ENCODE data around the gene ILF3. TPM values are rescaled to one million over a fixed set of nuclear protein-coding genes. Genes with fewer than 3 reads are reported as not detected.

The ILF3 gene
- polyA plus RNA-seq, 5 donors: 275 to 315 (median 296) TPM

DNA sequence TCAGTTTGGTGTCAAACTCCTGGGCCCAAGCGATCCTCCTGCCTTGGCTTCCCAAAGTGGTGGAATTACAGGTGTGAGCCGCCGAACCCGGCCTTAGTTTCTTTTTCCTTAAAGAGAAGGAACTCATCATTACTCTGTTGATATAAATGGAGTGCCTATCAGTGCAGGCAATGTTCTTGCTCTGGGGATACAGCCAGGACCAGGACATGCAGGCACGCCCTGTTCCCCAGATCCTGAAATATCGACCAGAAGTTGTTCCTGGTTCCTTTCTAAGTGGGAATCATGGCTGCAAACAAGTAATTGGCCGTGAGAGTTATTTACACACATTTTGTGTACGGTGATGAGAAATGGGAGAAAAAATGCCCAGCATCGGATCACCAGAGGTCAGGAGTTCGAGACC lies 72.1 kb downstream of the ILF3 start:
- no peak for DNase-seq

DNA sequence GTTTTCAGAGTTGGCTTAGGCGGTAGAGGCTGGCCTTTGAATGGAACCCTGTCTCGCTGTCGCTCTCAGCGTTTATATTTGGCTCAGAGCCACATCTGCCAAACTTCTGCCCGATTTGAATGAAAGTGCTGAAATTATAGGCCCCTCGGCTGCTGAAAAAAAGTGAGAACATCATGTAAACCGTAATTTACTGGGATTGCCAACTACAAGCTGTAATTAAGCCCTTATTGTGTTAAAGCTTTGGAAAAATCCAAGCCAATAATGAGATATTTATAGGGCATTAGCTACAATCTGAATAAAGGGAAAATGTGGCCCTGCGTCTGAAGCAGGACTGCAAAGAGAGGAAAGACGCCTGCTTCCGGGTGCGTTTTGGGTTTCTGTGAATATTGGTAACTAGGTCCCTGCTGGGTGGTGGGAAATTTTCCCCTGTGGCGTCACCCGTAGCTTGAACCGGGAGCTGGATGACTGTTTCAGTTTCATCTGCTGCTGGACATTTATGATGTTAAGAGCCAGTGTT lies 73.6 kb downstream of the ILF3 start:
- no peak for DNase-seq

DNA sequence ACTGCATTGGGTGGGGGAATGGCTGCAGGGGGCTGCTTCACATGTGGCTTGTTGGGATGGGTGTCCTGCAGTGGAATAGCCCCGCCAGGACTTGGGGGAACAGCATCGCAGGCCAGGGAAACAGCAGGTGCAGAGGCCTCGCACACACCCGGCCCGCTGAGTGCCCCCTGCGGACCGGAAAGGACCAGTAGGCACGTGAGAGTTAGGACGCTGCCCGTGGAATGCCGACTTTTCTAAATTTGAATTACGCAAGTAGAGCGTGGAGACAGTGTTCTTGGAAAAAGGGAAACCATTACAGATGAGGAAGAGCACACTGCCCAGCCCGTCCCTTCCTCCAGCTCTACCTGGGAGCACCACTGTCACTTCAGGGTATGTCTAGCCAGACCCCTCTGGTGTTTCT lies 75.3 kb downstream of the ILF3 start:
- DNase-seq: no peak

DNA sequence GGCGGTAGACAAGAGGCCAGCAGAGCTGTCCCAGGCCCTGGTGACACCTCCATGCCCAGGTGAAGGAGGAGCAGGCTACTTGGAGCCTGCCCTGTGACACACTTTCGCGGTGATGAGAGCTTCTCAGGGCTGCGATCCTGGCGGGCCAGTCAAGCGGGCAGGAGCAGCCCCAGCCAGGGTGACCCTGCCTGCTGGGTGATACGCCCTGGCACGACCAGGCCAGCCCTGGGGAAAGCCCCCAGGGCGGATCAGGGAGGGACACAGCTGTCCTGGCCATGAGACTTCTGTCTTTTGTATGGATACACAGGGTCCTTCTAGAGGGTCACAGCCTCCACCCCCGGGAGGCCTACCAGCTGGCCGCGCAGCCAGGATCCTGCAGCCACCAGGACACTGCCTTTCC lies 76.8 kb downstream of the ILF3 start:
- DNase-seq: no peak

DNA sequence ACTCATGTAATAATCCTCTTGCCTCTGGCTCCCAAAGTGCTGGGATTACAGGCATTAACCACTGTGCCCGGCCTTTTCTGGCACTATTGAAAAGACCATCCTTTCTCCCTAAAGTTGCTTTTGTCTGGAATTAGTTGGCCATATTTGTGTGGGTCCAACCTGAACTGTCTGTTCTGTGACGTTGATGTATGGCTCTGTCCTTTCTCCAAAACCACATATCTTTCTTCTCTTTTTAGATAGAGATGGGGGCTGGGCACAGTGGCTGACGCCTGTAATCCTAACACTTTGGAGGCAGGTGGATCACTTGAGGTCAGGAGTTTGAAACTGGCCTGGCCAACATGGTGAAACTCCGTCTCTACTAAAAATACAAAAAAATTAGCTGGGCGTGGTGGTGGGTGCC lies 81.6 kb downstream of the ILF3 start:
- no peak for DNase-seq

DNA sequence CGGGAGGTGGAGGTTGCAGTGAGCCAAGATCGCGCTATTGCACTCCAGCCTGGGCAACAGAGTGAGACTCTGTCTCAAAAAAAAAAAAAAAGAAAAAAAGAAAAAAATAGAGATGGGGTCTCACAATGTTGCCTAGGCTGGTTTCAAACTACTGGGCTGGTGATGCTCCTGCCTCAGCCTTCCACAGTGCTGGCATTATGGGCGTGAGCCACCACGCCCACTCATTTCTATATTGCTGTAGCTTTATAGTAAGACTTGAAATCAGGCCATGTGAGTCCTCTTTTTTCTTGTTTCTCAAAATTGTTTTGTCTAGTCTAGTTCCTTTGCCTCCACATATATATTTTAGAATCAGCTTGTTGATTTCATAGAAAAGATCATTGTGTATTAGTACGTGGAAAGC lies 82.0 kb downstream of the ILF3 start:
- no peak for DNase-seq

DNA sequence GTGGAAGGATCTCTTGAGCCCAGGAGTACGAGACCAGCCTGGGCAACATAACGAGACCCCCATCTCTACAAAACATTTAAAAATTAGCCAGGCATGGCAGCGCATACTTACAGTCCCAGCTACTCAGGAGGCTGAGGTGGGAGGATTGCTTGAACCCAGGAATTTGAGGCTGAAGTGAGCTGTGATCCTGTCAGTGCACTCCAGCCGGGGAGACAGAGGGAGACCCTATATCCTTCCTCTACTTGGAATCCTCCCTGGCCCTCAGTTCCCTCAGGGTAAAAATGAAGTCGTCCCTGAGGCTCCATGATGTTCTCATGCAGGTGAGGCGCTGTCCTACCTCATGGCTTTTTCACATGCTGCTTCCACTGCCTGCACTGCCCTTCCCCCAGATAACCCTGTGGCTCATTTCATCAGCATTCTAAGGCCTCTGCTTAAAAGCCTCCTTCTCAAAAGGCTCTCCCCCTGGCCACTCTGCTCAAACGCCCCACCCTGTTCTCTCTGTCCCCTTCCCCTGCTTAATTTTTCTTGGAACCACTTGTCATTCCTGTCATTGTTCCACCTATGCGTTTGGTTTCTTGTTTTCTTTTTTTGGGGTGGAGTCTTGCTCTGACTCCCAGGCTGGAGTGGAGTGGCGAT lies 82.9 kb downstream of the ILF3 start:
- DNase-seq: no peak

DNA sequence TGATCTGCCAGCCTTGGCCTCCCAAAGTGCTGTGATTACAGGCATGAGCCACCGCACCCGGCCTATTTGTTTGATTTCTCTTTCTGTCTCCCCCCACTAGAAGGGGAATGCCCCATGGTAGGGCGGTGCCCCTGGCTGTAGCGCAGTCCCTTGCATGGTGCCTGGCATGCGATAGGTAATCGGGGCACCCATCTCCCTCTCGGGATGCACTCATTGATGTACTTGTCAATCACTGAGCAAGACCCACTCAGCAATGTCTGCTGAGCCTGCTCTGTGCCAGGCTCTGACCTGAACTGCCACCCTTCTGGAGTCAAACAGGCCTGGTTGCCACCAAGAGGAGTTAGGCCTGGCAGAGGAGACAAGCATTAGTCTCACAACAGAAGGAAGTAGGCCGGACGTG lies 83.6 kb downstream of the ILF3 start:
- no peak for DNase-seq

DNA sequence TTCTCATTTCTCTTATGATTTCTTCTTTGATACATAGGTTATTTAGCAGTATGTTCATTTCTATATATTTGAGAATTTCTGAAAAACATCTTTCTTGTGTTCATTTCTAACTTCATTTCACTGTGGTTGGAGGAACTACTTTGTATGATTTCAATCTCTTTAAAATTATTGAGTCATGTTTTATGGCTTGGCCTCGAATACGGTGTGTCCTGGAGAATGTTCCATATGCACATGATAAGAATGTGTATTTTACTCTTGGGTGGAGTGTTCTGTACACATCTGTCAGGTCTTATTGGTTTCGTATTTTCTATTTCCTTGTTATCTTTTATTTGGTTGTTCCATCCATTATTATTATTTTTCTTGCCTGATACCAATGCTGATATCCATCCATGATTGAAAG lies 86.7 kb downstream of the ILF3 start:
- DNase-seq: no peak

Other genes with a start within 250 kb of the ILF3 start
- 10 to 100 TPM in 1 of 5 donors, 1 to 10 TPM in 4; 3.7 to 10.1 (median 8.7) TPM for gene PDE4A, start 233.8 kb upstream of the ILF3 start, polyA plus RNA-seq (ENCODE audit: insufficient read depth in 1 of 5, insufficient read length in 5 of 5, low replicate concordance in 1 of 5)
- gene KEAP1, start 151.0 kb upstream of the ILF3 start, polyA plus RNA-seq (ENCODE audit: insufficient read depth in 1 of 5, insufficient read length in 5 of 5, low replicate concordance in 1 of 5): 10 to 100 TPM; 66.3 to 78.0 (median 76.7) TPM
- under 1 TPM; 0.41 to 0.87 (median 0.65) TPM for gene S1PR5, start 136.9 kb upstream of the ILF3 start, polyA plus RNA-seq (ENCODE audit: insufficient read depth in 1 of 5, insufficient read length in 5 of 5, low replicate concordance in 1 of 5)
- 10 to 100 TPM; 15.1 to 23.5 (median 19.9) TPM for gene ATG4D, start 110.4 kb upstream of the ILF3 start, polyA plus RNA-seq (ENCODE audit: insufficient read depth in 1 of 5, insufficient read length in 5 of 5, low replicate concordance in 1 of 5)
- 10 to 100 TPM; 25.4 to 38.2 (median 32.8) TPM for gene KRI1, start 88.3 kb upstream of the ILF3 start, polyA plus RNA-seq (ENCODE audit: insufficient read depth in 1 of 5, insufficient read length in 5 of 5, low replicate concordance in 1 of 5)
- 10 to 100 TPM; 10.3 to 13.7 (median 11.4) TPM for gene CDKN2D, start 85.4 kb upstream of the ILF3 start, polyA plus RNA-seq (ENCODE audit: insufficient read depth in 1 of 5, insufficient read length in 5 of 5, low replicate concordance in 1 of 5)
- 10 to 100 TPM; 28.8 to 44.7 (median 34.4) TPM for gene AP1M2, start 67.0 kb upstream of the ILF3 start, polyA plus RNA-seq (ENCODE audit: insufficient read depth in 1 of 5, insufficient read length in 5 of 5, low replicate concordance in 1 of 5)
- gene SLC44A2, start 28.8 kb upstream of the ILF3 start, polyA plus RNA-seq (ENCODE audit: insufficient read depth in 1 of 5, insufficient read length in 5 of 5, low replicate concordance in 1 of 5): 100 to 1,000 TPM; 165 to 214 (median 182) TPM
- 10 to 100 TPM; 33.6 to 60.7 (median 44.8) TPM for gene QTRT1, start 47.1 kb downstream of the ILF3 start, polyA plus RNA-seq (ENCODE audit: insufficient read depth in 1 of 5, insufficient read length in 5 of 5, low replicate concordance in 1 of 5)
- gene DNM2, start 63.7 kb downstream of the ILF3 start, polyA plus RNA-seq (ENCODE audit: insufficient read depth in 1 of 5, insufficient read length in 5 of 5, low replicate concordance in 1 of 5): 100 to 1,000 TPM in 2 of 5 donors, 10 to 100 TPM in 3; 78.1 to 110 (median 98.8) TPM
- 10 to 100 TPM; 28.3 to 57.5 (median 37.0) TPM for gene TMED1, start 181.9 kb downstream of the ILF3 start, polyA plus RNA-seq (ENCODE audit: insufficient read depth in 1 of 5, insufficient read length in 5 of 5, low replicate concordance in 1 of 5)
- gene C19orf38, start 194.1 kb downstream of the ILF3 start, polyA plus RNA-seq (ENCODE audit: insufficient read depth in 1 of 5, insufficient read length in 5 of 5, low replicate concordance in 1 of 5): 1 to 10 TPM; 3.1 to 4.5 (median 4.1) TPM
- gene CARM1, start 217.2 kb downstream of the ILF3 start, polyA plus RNA-seq (ENCODE audit: insufficient read depth in 1 of 5, insufficient read length in 5 of 5, low replicate concordance in 1 of 5): 10 to 100 TPM; 30.6 to 54.3 (median 43.5) TPM